ENCODE results near the gene PKP3.
"Not testable (repeated sequence)": the region's sequence is repeated elsewhere in the genome, so short reads cannot be mapped to it uniquely, and the experiment has no call there.

The PKP3 gene, protein sequence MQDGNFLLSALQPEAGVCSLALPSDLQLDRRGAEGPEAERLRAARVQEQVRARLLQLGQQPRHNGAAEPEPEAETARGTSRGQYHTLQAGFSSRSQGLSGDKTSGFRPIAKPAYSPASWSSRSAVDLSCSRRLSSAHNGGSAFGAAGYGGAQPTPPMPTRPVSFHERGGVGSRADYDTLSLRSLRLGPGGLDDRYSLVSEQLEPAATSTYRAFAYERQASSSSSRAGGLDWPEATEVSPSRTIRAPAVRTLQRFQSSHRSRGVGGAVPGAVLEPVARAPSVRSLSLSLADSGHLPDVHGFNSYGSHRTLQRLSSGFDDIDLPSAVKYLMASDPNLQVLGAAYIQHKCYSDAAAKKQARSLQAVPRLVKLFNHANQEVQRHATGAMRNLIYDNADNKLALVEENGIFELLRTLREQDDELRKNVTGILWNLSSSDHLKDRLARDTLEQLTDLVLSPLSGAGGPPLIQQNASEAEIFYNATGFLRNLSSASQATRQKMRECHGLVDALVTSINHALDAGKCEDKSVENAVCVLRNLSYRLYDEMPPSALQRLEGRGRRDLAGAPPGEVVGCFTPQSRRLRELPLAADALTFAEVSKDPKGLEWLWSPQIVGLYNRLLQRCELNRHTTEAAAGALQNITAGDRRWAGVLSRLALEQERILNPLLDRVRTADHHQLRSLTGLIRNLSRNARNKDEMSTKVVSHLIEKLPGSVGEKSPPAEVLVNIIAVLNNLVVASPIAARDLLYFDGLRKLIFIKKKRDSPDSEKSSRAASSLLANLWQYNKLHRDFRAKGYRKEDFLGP

DNA sequence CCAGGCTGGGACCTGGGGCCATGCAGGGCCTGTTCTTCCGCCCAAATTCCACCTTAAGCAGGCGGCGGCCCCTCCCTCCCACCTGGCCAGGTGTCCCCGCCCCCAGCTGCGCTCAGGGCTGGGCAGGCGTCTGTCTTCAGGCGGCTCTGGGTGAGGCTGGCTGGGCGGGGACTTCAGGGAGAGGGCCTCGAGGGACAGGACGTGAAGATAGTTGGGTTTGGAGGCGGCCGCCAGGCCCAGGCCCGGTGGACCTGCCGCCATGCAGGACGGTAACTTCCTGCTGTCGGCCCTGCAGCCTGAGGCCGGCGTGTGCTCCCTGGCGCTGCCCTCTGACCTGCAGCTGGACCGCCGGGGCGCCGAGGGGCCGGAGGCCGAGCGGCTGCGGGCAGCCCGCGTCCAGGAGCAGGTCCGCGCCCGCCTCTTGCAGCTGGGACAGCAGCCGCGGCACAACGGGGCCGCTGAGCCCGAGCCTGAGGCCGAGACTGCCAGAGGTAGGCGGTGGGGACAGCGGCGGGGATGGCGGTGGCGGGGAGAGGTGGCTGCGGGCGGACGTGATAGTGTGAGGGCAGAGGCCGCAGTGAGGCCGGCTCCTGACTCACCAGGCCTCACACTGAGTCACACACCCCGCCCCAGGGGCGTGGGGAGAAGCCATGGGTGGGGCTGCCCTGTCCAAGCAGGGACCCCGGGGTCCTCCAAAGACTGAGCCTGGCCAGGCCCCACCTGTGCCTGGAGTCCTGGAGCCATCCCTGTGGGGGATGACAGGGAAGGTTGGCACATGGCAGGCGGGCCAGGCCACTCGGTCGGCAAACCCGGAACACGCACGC is at the start of gene PKP3:
PKP3 (plus strand) TSS at position 176 of the 824 bp plus-strand sequence; CDS start at position 260, 84 bp downstream.
- FAIRE-seq: no peak

DNA sequence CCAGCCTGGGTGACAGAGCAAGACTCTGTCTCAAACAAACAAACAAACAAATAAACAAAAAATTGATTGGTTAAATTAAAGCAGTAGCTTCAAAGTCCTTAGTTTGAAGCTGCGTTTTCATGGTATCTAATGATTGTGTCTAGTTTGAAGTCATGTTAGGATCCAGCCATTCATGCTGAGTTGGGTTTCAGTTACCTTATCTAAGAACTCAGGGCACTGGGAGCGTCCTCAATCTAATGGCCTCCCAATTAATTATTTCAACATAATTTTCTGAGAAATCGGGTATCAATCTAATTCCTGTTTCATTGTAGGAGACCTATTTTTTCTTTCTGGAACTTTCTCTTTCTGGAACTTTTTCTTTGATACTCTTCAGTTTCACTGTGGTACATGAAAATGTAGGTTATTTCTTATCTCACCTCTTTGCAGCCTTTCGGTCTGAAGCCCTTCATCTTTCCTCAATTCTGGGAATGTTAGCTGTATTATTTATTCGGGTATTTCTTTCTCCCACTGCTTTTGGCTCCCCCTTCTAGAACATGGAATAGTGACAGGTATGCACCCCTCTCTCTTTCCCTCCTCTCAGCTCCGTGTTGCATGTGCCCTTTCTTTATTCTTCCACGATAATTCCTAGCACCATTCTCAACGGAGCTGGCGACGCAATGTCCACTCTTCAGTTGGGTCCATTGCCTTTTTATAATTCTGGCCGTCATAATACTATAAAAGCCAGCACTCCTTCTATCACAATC is 49.0 kb upstream of the PKP3 start:
- no peak for FAIRE-seq

DNA sequence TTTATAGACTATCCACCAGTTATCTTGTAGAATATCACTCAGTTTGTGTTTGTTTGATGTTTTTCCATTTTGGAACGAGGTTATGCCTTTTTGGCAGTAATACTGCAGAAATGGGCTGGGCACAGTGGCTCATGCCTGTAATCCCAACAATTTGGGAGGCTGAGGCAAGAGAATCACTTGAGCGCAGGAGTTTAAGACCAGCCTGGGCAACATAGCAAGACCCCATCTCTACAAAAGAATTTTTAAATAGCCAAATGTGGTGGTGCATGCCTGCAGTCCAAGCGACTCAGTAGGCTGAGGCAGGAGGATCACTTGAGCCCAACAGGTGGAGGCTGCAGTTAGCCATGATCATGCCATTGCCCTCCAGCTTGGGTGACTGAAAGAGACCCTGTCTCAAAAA is 47.5 kb upstream of the PKP3 start:
- no peak for FAIRE-seq

DNA sequence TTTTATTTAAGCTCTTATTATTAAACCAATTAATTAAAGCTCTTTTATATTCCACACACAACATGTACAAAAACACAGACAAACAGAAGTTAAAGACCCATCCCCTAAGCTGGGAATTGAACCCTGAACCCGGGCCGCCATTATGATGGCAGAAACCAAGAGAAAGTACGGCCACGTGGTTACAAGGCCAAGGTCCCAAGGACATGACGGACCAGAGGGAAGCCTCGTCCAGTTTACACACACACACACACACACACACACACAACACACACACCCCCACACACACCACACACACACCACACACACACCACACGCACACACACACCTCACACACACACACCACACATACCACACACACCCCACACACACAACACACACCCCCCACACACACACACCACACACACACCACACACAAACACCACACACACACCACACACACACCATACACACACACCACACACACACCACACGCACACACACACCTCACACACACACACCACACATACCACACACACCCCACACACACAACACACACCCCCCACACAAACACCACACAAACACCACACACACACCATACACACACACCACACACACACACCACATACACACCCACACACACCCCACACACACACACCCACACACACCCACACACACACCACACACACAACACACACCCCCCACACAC is 44.6 kb upstream of the PKP3 start:
- FAIRE-seq: not testable (repeated sequence)

DNA sequence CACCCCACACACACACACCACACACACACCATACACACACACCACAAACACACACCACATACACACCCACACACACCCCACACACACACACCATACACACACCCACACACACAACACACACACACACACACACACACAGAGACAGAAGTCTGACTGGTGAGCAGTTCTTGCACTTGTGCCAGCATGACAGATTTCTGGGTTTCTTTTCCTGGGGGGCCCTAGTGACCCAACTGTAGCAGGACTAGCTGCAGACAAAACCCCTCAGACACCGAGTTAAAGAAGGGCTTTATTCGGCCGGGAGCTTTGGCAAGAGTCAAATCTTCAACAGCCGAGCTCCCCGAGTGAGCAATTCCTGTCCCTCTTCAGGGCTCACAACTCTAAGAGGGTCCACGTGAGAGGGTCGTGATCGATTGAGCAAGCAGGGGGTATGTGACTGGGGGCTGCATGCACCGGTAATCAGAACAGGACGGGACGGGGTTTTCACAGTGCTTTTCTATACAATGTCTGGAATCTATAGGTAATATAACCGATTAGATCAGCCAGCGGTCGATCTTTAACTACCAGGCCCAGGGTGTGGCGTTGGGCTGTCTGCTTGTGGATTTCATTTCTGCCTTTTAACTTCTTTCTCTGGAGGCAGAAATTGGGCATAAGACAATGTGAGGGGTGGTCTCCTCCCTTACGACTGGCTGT is 43.8 kb upstream of the PKP3 start:
- not testable (repeated sequence) for FAIRE-seq

DNA sequence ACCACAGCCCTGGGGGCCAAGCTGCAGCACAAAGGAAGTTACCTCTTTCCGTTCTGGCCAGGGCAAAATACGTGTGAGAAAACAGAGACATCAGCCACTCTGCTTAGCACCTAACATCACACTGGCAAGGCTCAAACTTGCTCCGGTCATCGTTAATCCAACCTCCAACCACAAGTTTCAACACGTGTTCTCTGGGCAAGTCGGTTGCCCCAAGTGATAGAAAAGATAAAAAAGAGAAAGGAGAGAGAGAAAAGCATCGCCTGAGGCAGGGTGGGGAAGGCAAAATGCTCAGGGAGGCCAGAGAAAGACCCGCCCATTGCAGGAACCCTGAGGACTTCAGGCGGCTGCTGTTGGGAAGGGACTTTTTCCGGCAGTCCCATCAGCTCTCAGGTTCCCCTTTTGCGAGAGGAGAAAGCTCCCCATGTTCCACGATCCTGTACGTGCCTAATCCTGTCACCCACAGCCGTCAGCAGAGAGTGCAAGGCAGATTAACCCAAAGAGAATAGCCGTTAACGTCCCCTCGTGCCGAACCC is 43.2 kb upstream of the PKP3 start:
- no peak for FAIRE-seq

DNA sequence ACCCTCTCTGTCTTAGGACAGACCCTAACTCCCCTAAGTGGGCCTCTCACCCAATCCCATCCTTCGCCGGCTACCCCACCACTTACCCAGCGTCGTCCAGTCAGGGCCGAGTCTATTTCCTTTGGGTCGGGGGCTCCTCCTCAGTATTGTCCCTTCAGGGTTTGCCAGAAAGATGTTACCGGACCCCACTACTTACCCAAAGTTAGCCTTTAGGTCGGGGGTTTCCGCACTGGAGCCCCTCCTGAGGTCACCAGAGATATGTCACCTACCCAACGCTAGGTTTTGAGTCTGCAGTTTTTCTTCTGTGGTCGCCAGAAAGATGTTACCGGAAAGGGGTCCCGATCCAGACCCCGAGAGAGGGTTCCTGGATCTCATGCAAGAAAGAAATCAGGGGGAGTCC is 42.6 kb upstream of the PKP3 start:
- no peak for FAIRE-seq

DNA sequence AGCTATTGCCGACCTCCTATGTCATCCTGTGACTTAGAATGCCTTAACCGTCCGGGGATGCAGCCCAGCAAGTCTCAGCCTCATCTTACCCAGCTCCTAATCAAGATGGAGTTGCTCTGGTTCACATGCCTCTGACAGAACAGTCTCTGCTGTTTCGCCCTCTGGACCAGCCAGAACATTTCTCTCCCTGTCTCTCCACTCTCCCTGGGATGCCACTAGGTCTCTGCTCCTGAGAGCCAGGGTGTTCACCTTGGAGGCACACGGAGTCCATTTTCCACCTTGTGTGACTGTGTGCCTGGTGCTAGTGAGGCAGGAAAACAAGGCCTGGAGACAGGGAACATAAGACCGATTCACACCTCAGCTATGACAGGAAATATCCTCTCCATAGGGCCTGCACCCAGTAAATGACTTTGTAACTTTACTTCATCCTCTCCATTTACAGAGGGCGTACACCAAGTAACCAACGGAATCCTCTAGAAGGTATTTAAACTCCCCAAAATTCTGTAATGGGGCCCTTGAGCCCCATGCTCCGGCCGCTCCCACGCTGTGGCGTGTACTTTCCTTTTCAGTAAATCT is 41.5 kb upstream of the PKP3 start:
- no peak for FAIRE-seq

DNA sequence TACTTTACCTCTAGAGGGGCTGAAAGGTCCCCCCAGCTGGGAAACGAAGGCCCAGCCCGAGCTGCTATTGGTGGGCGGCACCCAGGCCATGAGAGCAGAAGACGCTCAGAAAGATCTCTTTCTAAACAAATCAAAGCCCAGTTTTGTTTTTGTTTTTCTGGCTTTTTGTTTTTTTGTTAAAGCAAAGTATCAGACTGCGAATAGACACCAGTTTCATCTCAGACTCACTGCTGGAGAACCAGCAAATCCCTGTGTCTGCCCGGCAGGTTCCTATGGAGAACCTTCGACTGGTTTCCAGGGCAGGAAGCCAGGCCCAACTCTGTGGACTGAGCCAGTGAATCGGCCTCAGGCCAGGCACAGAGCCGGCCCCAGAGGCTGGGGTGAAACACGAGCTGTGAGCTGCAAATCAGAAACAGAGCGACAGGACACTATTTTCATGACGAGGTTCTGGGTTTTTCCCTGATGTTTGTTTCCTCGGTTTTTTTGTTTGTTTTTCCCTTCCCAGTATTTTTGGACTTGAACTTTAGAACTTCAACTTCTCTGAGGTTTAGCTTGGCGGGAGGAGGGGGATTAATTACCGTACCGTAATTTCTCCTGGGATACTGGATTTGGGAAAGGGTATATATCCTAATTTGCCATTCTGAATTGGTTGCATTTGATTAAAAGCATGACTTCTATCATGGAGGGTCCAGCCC is 40.7 kb upstream of the PKP3 start:
- FAIRE-seq: no peak

DNA sequence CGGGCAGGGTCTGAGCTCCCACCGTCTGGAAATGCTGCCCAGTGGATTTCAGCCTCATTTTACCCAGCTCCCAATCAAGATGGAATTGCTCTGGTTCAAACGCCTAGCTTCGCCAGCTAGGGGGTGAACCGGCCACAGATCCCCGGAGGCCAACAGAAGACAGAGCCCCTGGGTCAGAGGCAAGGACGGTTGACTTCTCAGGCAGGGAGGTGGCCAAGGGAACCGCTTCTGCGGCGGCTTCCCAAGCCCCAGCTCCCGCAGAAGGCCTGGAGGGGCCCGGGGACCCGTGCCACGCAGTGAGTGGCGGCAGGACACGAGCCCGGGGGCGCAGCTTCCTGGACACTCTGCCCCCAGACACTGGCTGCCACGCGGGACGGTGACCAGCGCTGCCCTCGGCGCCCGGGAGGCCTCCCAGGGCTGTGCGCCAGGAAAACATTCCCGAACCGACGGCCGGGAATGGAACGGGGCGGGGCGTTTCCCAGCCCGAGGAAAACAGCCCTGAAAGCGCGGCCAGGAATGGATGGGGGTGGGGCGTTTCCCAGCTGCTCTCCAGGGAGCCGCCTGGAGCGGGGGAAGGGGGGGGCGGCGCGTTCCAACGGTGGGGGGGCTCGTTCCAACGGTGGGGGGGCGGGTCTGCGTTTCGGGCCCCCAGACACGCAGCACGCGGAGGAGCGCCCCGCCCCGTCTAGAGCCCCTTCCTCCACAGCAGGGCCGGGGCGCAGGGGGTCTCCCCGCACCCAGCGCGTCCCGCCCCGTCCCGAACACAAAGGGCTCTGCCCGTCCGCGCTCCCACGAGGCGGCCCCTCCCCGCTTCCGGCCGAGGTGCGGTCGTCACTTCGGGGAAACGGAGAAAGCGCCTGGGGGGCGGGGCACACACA is 38.2 kb upstream of the PKP3 start:
- FAIRE-seq: no peak

DNA sequence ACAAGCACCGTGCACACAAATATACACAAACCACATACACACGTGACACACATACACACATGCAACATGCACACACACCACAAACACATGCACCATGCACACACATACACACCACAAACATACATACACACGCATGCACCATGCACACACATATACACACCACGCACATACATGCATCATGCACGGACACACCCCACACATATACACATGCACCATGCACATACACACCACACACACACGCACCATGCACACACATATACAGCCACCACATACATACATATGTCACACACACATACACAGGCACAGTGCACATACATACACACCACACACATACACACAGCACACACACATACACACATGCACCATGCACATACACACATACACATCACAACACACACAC is 37.4 kb upstream of the PKP3 start:
- no peak for FAIRE-seq

DNA sequence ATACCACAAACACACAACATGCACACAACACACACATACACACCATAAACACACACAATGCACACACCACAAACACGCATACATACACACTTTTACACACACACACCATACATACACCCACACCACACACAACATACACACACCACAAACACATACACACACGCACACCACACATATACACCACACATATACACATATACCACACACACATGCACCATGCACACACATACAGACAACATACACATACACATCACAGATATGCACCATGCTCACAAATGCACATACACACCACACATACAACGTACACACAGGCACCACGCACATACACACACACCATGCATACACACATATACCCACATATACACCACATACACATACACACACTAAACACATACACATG is 36.4 kb upstream of the PKP3 start:
- FAIRE-seq: no peak

DNA sequence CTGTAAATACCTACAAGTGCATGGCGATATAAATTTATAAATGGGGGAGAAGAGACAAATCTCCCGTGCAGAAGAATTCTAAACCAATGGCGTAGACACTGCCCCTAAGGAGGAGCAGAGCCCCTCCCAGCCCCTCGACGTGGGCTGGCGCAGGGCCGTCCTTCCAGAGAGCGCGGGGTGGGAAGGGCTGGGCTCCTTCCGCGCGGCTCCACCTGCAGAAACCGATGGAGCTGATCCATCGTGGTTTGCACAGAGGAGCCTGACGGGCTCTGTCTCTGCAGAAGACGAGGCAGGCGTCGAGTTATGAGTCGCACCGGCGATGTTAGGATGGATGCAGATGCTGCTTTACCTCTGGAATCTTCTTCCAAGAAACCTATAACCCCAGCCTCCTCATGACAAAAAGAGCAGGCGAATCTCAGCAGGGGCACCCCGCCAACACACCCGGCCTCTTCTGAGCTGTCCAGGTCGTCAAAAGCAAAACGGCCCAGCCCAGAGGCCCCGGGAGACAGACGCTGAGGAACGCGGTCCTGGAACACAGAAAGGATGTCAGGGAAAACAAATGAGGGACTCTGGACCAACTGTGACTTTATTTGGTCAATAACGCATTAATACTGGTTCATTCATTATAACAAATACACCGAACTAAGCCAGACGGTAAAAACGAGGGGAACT is 35.7 kb upstream of the PKP3 start:
- no peak for FAIRE-seq

DNA sequence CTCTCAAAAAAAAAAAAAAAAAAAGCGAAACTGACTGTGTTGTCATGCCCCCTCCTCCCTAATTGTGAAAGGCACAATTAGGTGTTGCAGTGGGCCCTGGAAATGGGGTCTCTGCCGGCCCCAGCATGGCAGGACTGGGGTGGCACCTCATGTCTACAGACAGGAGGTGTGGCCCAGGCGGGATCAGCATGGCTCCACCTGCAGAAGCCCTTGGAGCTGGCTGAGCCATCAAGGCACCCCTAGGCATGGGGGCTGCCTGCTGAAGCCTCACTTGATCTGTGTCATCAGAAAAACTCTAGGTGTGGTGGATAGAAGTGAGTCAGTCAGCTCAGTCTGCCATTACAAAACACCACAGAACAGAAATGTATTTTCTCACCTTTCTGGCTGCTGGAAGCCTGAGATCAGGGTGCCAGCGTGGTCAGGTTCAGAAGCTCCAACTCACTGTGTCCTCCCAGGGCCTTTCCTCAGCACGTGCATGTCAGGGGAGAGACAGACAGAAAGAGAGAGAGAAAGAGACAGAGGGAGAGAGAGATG is 34.8 kb upstream of the PKP3 start:
- no peak for FAIRE-seq

DNA sequence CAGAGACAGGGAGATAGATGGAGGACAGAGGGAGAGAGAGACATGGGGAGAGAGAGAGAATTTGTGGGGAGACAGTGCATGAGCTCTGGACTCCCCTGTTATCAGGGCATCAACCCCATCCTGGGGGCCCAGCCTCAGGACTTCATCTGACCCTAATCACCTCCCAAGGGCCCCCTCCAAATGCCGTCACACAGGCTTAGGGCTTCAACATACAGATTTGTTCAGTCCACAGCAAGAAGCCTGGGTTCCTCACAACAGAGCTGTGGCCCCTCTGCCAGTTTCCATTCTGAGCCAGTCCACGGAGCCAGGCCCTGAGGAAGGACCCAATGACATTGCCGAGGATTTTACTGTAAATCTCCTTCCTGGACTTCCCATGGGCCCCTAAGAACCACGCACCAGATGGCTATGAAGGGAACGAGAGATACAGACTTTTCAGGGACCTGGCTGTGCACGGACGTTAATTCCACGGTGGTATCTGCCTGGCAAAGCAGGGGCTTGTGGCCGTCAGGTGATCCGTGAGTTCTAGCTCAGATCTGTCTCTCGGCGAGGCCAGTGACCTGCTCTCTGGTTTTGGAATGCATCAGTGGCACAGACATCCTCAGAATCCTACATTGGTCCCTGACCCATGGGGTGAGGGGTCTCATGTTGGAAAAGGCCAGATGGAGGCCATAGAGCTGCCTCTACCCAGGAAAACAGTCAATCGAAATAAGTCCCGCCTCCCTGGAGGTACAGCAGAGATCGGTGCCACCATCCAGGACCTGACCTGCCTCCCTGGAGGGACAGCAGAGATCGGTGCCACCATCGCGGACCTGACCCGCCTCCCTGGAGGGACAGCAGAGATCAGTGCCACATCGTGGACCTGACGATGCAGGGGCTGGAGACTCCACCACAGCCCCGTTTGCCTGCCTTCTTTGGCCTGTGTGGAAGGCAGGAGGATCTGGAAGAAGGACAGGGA is 33.4 kb upstream of the PKP3 start:
- no peak for FAIRE-seq

DNA sequence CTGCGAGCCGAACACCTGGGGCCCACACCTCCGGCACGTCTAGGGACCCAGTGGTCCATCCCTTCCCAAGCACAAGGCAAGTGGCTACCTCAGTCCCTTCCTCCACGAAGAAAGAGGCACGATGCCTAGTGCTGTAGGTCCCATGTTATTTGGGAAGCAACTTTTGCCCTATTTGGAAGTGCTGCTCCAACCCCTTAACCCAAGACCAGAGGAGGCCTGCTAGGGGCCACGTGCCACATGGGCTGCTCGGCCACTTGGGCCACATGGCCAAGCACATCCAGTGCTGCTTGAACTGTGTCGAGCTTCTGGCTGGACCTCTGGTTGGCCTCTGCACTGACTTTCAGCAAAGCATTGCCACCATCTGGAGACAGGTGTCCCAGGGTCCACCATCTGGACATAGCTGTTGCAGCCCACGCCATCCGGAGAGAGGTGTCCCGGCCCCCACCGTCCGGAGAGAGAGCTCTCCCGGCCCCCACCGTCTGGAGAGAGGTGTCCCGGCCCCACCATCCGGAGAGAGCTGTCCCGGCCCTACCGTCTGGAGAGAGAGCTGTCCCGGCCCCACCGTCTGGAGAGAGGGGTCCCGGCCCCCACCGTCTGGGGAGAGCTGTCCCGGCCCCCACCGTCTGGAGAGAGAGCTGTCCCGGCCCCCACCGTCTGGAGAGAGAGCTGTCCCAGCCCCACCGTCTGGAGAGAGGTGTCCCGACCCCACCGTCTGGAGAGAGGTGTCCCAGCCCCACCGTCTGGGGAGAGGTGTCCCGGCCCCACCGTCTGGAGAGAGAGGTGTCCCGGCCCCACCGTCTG is 31.2 kb upstream of the PKP3 start:
- no peak for FAIRE-seq
